Choroid plexus epithelial cell (primary cell): ENCODE measurements around the gene MRPL55.

Source experiments
- DNase-seq: peaks from one replicate; pipeline ENCODE4 v3.0.0-alpha.2; 2010; ENCODE audit warnings: low read depth
- H3K4me3 ChIP-seq: 2 replicates; pipeline ENCODE4 v1.5.1; 2011; ENCODE audit warnings: low read depth, mild to moderate bottlenecking, control low read depth, low read length, moderate library complexity
- CTCF ChIP-seq: conservative IDR thresholded peaks from 2 replicates; pipeline ENCODE4 v1.5.1; 2011; ENCODE audit warnings: low read depth, mild to moderate bottlenecking, control low read depth, inconsistent platforms, low read length, moderate library complexity

Gene MRPL55

GRCh38 chr1:228066891-228067654, 42.0 kb downstream of the MRPL55 start:
- no peak for DNase-seq
- no peak overlapping the region for H3K4me3 ChIP-seq
- no peak for TF ChIP-seq CTCF

GRCh38 chr1:228066416-228066815, 42.7 kb downstream of the MRPL55 start:
- H3K4me3 ChIP-seq: no peak overlapping the region
- no peak for TF ChIP-seq CTCF
- DNase-seq: no peak

GRCh38 chr1:228065543-228066347, 43.4 kb downstream of the MRPL55 start:
- no peak for TF ChIP-seq CTCF
- DNase-seq: no peak
- H3K4me3 ChIP-seq: no peak overlapping the region

- TF ChIP-seq CTCF: no peak
- no peak for DNase-seq
- no peak overlapping the region for H3K4me3 ChIP-seq
Measured at GRCh38 chr1:228064741-228065542, 44.2 kb downstream of the MRPL55 start.

- TF ChIP-seq CTCF: no peak
- no peak for DNase-seq
- no peak overlapping the region for H3K4me3 ChIP-seq
Measured at GRCh38 chr1:228064296-228064695, 44.8 kb downstream of the MRPL55 start.

- no peak for DNase-seq
- no peak overlapping the region for H3K4me3 ChIP-seq
- TF ChIP-seq CTCF: no peak
Measured at GRCh38 chr1:228063251-228064191, 45.6 kb downstream of the MRPL55 start.
